Mesodermal cell (in vitro differentiated cells): ENCODE measurements around the gene TH. TPM values are rescaled to one million over a fixed set of nuclear protein-coding genes. Genes with fewer than 3 reads are reported as not detected.

Experiments
- H3K27ac ChIP-seq: 2 replicates; pipeline ENCODE4 v1.7.0; 2013; ENCODE audit warnings: mild to moderate bottlenecking, low read depth, low read length, moderate library complexity; ENCODE audit not compliant: severe bottlenecking
- H3K36me3 ChIP-seq: 2 replicates; pipeline ENCODE4 v1.7.1; 2013; ENCODE audit warnings: mild to moderate bottlenecking, low read length, moderate library complexity; ENCODE audit not compliant: control insufficient read depth, insufficient read depth
- H3K4me1 ChIP-seq: one replicate; pipeline ENCODE4 v1.7.1; 2013; ENCODE audit warnings: mild to moderate bottlenecking, low read length; ENCODE audit not compliant: insufficient read depth, control insufficient read depth, poor library complexity, severe bottlenecking
- H3K4me3 ChIP-seq: 2 replicates; pipeline ENCODE4 v1.7.0; 2013; ENCODE audit warnings: low read length, control low read depth, mild to moderate bottlenecking; ENCODE audit not compliant: insufficient read depth, poor library complexity, severe bottlenecking; ENCODE audit errors: extremely low read depth
- H3K9me3 ChIP-seq: 2 replicates; pipeline ENCODE4 v1.7.1; 2013; ENCODE audit warnings: mild to moderate bottlenecking, low read length, moderate library complexity; ENCODE audit not compliant: control insufficient read depth
- WGBS, 2 experiments: methylation state at CpG; one replicate each; pipeline ENCODE4 v1.1.5; 2013; ENCODE audit warnings: missing lambda C conversion rate in 2 of 2; ENCODE audit not compliant: insufficient coverage in 2 of 2; 5-methylcytosine and 5-hydroxymethylcytosine counted together
- polyA plus RNA-seq, 2 experiments: library from polyadenylated mRNA; stranded (reverse); fragments of 50-300 nt; gene quantifications; one replicate each; pipeline ENCODE4 v1.2.3, GENCODE V29; 2013

The TH gene
- polyA plus RNA-seq (2013, experiment 1 of 2), result 0.81 TPM
- polyA plus RNA-seq (2013, experiment 2 of 2), result 0.51 TPM

DNA sequence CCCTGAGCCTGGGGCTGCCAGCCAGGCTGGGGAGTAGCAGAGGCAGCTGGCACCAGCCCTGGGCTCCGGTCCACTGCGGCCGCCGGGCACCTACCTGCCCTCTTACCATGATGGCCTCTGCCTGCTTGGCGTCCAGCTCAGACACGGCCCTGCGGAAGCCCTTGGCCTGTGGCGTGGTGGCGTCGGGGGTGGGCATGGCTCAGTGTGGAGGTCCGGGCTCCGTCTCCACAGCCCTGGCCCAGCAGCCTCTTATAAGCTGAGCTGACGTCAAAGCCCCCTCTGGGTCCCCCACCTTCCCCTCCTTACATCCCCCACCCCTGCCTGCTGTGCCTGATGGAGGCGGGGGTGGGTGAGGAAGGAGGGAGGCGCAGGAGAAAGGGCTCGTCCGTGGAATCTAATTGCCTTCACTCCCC lies at the start of gene TH:
TSS of gene TH (minus strand) at position 225 of the 413 bp plus-strand sequence. CDS start at position 196, 29 bp downstream.
- WGBS, 2 experiments, result 86 to 98% methylated on average over 8 of the region's 17 CpGs
- no peak within 1 kb of the TSS for H3K27ac ChIP-seq
- H3K9me3 ChIP-seq, result no peaks in the 10 kb centered on the region
- no peak within 1 kb of the TSS for H3K4me3 ChIP-seq
- H3K4me1 ChIP-seq, result peaks cover 5% of the 10 kb centered on the region
- no peaks in the 10 kb centered on the region for H3K36me3 ChIP-seq

DNA sequence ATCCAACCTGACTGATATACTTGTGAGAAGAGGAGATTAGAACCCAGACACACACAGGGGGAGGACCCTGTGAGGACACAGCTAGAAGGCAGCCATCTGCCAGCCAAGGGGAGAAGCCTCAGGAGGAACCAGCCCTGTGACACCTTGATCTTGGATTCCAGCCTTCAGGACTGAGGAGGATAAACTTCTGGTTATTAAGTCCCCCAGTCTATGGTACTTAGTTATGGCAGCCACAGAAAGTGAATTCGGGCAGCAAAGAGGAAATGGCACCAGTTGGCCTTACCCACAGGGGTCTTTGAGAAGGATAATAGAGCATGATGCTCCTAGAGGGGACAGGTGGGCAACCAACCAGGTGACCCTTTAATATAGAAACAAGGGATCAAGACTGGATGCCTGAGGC lies 49.4 kb upstream of the TH start:
- Histone ChIP-seq H3K9me3 (no peaks in the 10 kb centered on the region), H3K4me3 (no peak overlapping the region), H3K4me1 (no peaks in the 10 kb centered on the region), H3K27ac (no peak overlapping the region), H3K36me3 (no peaks in the 10 kb centered on the region)
- 71 to 100% methylated on average over 1 of the region's 1 CpG for WGBS, 2 experiments

DNA sequence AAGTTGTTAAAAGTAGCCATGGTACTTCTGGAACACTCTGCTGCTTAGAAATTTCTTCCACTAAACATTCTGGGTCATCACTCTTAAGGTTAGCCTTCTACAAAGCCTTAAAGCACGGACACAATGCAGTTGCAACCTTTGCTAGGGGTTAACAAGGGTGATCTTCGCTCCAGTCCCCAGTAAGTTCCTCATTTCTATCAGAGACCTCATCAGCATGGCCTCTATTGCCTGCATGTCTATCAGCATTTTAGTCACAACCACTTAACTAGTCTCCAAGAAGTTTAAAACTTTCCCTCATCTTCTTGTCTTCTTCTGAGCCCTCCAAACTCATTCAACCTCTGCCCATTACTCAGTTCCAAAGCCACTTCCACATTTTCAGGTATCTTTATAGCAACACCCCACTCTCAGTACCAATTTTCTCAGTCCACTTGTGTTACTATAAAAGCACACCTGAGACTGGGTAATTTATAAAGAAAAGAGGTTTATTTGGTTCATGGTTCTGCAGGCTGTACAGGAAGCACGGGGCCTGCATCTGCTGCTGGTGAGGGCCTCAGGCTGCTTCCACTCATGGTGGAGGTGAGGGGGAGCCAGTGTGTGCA lies 48.7 kb upstream of the TH start:
- WGBS, 2 experiments, result 73% methylated on average over 2 to 3 of the region's 3 CpGs
- Histone ChIP-seq H3K4me3 (no peak overlapping the region), H3K36me3 (no peaks in the 10 kb centered on the region), H3K9me3 (no peaks in the 10 kb centered on the region), H3K4me1 (no peaks in the 10 kb centered on the region), H3K27ac (no peak overlapping the region)

DNA sequence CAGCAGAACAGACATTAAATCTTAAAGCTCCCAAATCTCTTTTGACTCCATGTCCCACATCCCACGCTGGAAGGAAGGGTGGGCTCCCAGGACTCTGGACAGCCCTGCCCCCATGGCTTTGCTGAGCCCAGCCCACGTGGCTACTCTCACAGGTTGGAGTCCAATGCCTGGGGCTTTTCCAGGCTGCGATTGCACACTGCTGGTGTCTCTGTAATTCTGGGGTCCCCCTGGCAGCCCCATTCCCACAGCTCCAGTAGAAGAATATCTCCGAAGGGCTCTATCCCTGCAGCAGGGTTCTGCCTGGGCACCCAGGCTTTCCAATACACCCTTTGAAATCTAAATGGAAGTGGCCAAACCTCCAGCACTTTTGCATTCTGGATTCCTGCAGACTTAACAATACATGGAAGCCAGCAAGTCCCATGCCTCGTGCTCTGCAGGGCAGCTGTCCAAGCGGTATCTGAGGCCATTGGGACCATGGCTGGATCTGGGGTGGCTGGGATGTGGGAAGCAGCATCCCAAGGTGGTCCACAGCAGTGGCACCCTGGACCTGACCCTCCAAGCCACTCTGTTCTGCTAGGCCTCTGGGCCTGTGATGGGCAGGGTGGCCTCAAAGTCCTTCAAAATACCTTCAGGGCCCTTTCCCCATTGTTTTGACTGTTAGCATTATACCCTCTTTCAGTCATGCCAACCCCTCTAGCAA lies 47.9 kb upstream of the TH start:
- Histone ChIP-seq H3K4me1 (no peaks in the 10 kb centered on the region), H3K4me3 (no peak overlapping the region), H3K36me3 (no peaks in the 10 kb centered on the region), H3K27ac (no peak overlapping the region), H3K9me3 (no peaks in the 10 kb centered on the region)
- WGBS, 2 experiments, result 84 to 88% methylated on average over 6 of the region's 6 CpGs

DNA sequence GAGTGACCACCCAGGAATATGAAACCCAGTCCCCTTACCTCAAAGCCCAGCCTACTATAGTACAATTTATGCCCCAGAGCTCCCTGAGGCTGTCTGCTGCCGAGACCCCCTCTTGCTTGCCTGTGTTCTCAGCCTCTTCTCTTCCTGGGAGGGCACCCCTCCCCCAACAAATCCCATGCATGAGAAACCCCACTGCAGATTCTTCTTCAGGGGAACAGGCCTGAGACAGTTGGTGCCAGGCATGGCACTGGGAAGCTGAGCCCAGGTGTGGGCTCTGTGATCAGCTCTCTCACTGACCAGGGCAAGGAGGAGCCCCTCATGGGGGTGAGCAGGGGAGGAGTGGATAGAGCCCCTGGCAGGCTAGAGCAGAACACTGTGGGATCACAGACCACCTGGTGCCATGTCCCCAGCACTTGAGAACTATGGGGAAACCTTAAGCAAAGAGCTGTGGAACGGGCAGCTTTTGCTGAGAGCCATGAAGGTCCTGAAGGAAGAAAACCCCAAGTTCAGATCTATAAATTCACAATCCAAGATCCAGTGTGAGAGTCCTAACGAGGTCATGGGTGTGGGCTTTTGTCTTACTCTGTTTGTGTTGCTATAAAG lies 46.5 kb upstream of the TH start:
- no peak overlapping the region for H3K4me3 ChIP-seq
- no peaks in the 10 kb centered on the region for H3K36me3 ChIP-seq
- peaks cover 8% of the 10 kb centered on the region for H3K4me1 ChIP-seq
- H3K9me3 ChIP-seq, result no peaks in the 10 kb centered on the region
- no peak overlapping the region for H3K27ac ChIP-seq
- WGBS, 2 experiments, result 71 to 95% methylated on average over 1 to 3 of the region's 3 CpGs

DNA sequence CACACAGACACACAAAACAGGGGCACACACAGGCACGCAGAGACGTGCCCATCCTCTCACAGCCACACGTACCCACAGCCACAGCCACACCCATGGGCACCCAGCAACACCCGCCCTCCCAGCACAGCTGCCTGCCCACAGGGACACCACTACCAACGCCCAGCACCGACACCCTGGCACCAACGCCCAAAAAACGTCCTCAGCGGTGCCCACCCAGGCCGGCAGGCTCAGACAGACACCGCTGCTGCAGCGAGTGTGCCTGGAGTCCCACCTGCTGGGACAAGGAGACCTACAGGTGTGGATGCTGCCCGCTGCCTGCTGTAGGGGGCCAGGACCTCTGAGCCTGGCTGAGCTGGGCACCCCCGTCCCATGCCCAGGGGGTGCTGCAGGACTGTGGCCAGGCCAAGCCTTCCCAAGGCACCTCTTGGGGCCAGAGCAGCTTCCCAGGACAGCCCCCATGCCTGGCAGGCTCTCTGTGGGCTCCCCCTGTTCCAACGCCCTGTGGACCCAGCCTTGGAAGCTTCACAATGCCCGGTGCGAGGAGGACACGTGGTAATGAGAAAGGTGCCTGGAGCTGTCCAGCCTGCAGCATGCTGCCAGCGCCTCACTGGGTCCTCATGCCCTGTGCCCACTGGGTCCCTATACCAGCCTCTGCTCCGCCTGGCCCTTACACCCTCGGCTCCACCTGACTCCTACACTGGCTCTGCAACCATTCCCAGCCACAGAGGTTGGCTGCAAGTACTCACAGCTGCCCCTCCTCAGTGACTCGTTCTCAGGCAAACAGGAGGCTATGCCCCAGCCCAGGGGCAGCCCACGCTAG lies 45.8 kb upstream of the TH start:
- Histone ChIP-seq H3K27ac (no peak overlapping the region), H3K4me3 (no peak overlapping the region), H3K36me3 (no peaks in the 10 kb centered on the region), H3K9me3 (no peaks in the 10 kb centered on the region), H3K4me1 (peaks cover 11% of the 10 kb centered on the region)
- 87 to 90% methylated on average over 20 of the region's 23 CpGs for WGBS, 2 experiments

DNA sequence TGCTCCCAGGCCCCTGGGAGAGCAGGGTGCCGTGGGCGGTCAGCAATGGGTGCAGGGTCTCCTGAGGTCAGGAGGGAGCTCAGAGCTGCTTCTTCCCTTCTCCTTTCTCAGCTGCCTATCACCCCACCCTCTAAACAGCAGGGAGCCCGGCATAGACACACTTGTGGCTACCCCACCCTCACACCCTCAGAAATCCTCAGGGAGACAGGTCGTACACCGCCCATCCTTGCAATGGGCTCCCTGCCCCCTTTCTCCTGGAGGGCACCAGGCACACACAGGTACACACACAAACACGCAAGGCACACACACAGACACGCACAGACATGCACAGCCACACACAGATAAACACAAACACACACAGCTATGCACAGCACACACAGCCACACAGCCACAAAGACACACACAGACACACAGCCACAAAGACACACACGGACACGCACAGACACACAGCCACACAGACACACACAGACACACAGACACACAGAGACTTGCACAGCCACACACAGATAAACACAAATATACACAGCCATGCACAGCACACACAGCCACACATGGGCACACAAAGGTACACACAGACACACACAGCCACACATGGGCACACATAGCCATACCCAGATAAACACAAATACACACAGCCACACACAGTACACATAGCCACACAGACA lies 44.9 kb upstream of the TH start:
- H3K4me1 ChIP-seq, result peaks cover 11% of the 10 kb centered on the region
- H3K27ac ChIP-seq, result no peak overlapping the region
- H3K36me3 ChIP-seq, result no peaks in the 10 kb centered on the region
- no peaks in the 10 kb centered on the region for H3K9me3 ChIP-seq
- WGBS, 2 experiments, result 84 to 86% methylated on average over 3 to 7 of the region's 9 CpGs
- H3K4me3 ChIP-seq, result no peak overlapping the region

DNA sequence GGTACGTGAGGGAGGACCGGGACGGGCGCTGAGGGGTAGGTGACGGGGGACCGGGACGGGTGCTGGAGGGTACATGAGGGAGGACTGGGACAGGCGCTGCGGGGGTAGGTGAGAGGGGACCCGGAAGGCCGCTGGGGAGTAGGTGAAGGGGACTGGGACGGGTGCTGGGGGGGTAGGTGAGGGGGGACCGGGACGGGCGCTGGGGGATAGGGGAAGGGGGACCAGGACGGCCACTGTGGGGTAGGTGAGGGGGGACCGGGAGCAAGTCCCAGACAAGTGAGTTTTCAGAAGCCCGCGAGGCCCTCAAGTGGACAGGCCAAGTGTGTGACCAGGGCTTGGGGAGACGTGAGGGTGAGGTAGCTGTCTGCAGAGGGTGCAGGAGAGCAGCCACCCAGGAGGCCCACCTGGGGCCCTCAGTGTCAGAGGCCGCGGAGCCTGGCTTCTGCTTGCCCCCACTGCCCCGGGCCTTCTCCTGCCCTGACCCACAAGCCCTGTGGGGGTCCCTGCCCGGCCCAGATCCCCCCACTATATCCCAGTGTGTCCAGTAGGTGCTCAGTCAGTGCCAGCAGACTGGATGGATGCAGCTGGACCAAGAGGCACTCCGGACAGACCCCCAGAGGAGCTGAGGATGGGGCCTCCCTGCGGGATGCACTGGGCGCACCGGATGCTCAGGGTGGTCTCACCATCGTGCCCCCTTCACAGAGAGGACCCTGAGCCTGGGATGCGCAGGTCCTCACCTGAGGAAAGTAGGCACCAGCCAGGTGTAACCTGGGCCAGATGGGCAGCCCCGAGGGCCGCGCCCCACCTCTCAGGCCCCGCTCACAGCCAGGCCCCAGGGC lies 44.2 kb upstream of the TH start:
- no peak overlapping the region for H3K4me3 ChIP-seq
- H3K9me3 ChIP-seq, result no peaks in the 10 kb centered on the region
- H3K36me3 ChIP-seq, result no peaks in the 10 kb centered on the region
- H3K27ac ChIP-seq, result no peak overlapping the region
- 85 to 87% methylated on average over 17 to 29 of the region's 34 CpGs for WGBS, 2 experiments
- H3K4me1 ChIP-seq, result peaks cover 11% of the 10 kb centered on the region

DNA sequence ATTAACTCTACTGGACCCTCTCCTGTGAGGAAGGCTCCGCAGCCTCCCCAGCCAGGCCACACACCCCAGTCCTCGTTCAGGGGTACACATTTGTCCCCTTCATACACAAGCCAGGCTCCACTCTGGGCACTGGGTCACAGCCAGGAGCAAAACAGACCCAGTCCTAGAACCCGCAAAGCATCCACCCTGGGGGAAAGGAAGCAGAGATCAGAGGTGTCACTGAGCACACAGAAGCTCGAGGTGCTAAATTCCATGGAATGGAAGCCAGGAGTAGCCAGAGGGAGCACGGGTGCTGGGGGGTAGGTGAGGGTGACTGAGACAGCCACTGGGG lies 43.6 kb upstream of the TH start:
- WGBS, 2 experiments, result 96 to 97% methylated on average over 3 to 5 of the region's 5 CpGs
- Histone ChIP-seq H3K36me3 (no peaks in the 10 kb centered on the region), H3K9me3 (no peaks in the 10 kb centered on the region)

More for the DNA sequence above, 43.6 kb upstream of the TH start:
- Histone ChIP-seq H3K4me3 (no peak overlapping the region), H3K4me1 (peaks cover 11% of the 10 kb centered on the region), H3K27ac (no peak overlapping the region)
